H9 (cell line): ENCODE measurements around the gene GPR108. TPM values are rescaled to one million over a fixed set of nuclear protein-coding genes. Genes with fewer than 3 reads are reported as not detected.

Experiments
- DNase-seq: peaks from one replicate; pipeline ENCODE4 v3.0.0-alpha.2; 2017
- H2AFZ ChIP-seq: one replicate; pipeline ENCODE4 v1.6.1; 2013; ENCODE audit warnings: mild to moderate bottlenecking, low read length, control low read depth, moderate library complexity
- H2AK5ac ChIP-seq: 2 replicates; pipeline ENCODE4 v1.6.1; 2013; ENCODE audit warnings: low read length, control low read depth, mixed read lengths; ENCODE audit not compliant: insufficient read length
- H2BK120ac ChIP-seq: one replicate; pipeline ENCODE4 v1.6.1; 2013; ENCODE audit warnings: low read depth, mild to moderate bottlenecking, low read length, control low read depth, inconsistent platforms; ENCODE audit not compliant: poor library complexity, severe bottlenecking
- H2BK12ac ChIP-seq: 2 replicates; pipeline ENCODE4 v1.6.1; 2013; ENCODE audit warnings: low read length, control low read depth, mixed read lengths, low read depth; ENCODE audit not compliant: insufficient read length
- H2BK15ac ChIP-seq: 2 replicates; pipeline ENCODE4 v1.6.1; 2013; ENCODE audit warnings: low read depth, low read length, control low read depth
- H2BK20ac ChIP-seq: one replicate; pipeline ENCODE4 v1.6.1; 2013; ENCODE audit warnings: low read depth, mild to moderate bottlenecking, low read length, control low read depth, inconsistent platforms; ENCODE audit not compliant: poor library complexity, severe bottlenecking
- H2BK5ac ChIP-seq: 2 replicates; pipeline ENCODE4 v1.6.1; 2013; ENCODE audit warnings: low read length, control low read depth, mixed read lengths; ENCODE audit not compliant: insufficient read length
- H3K14ac ChIP-seq: 2 replicates; pipeline ENCODE4 v1.6.1; 2013; ENCODE audit warnings: low read length, control low read depth; ENCODE audit not compliant: insufficient read depth
- H3K18ac ChIP-seq: 2 replicates; pipeline ENCODE4 v1.6.1; 2013; ENCODE audit warnings: low read depth, mild to moderate bottlenecking, mixed read lengths, low read length, control low read depth; ENCODE audit not compliant: insufficient read length
- H3K23ac ChIP-seq: 2 replicates; pipeline ENCODE4 v1.6.1; 2013; ENCODE audit warnings: low read length, control low read depth, mixed read lengths, low read depth; ENCODE audit not compliant: insufficient read length
- H3K23me2 ChIP-seq: 2 replicates; pipeline ENCODE4 v1.6.1; 2013; ENCODE audit warnings: low read depth, mild to moderate bottlenecking, mixed read lengths, low read length, control low read depth; ENCODE audit not compliant: insufficient read length, poor library complexity, severe bottlenecking
- H3K27ac ChIP-seq: 2 replicates; pipeline ENCODE4 v1.5.1; 2013; ENCODE audit warnings: low read length, control low read depth, mixed read lengths, low read depth; ENCODE audit not compliant: insufficient read length
- H3K27me3 ChIP-seq: 2 replicates; pipeline ENCODE4 v1.6.1; 2013; ENCODE audit warnings: low read length, control low read depth, inconsistent platforms; ENCODE audit not compliant: insufficient read depth
- H3K4ac ChIP-seq: 2 replicates; pipeline ENCODE4 v1.6.1; 2013; ENCODE audit warnings: low read depth, mild to moderate bottlenecking, control low read depth, inconsistent platforms, low read length, moderate library complexity
- H3K4me1 ChIP-seq: 2 replicates; pipeline ENCODE4 v1.6.1; 2013; ENCODE audit warnings: low read length, control low read depth, inconsistent platforms; ENCODE audit not compliant: insufficient read depth
- H3K4me2 ChIP-seq: 2 replicates; pipeline ENCODE4 v1.6.1; 2013; ENCODE audit warnings: low read length, control low read depth, mixed read lengths; ENCODE audit not compliant: insufficient read length, insufficient read depth
- H3K56ac ChIP-seq: 2 replicates; pipeline ENCODE4 v1.6.1; 2013; ENCODE audit warnings: low read depth, mild to moderate bottlenecking, mixed read lengths, low read length, control low read depth; ENCODE audit not compliant: insufficient read length
- H3K79me1 ChIP-seq: 2 replicates; pipeline ENCODE4 v1.6.1; 2013; ENCODE audit warnings: low read depth, mild to moderate bottlenecking, moderate library complexity, low read length, control low read depth, inconsistent platforms; ENCODE audit not compliant: insufficient read depth, poor library complexity, severe bottlenecking
- H3K79me2 ChIP-seq: 2 replicates; pipeline ENCODE4 v1.6.1; 2013; ENCODE audit warnings: low read length, control low read depth, inconsistent platforms; ENCODE audit not compliant: insufficient read depth
- H3K9ac ChIP-seq: 2 replicates; pipeline ENCODE4 v1.6.1; 2013; ENCODE audit warnings: low read length, control low read depth, mixed read lengths; ENCODE audit not compliant: insufficient read length; ENCODE audit errors: extremely low read depth
- H3K9me3 ChIP-seq: one replicate; pipeline ENCODE4 v1.6.1; 2013; ENCODE audit warnings: low read depth, low read length, inconsistent platforms; ENCODE audit not compliant: control insufficient read depth
- H3T11ph ChIP-seq: one replicate; pipeline ENCODE4 v1.6.1; 2013; ENCODE audit warnings: mild to moderate bottlenecking, low read length, control low read depth, inconsistent platforms
- H4K20me1 ChIP-seq: one replicate; pipeline ENCODE4 v1.6.1; 2013; ENCODE audit not compliant: control insufficient read depth, insufficient read length, insufficient read depth
- H4K5ac ChIP-seq: 2 replicates; pipeline ENCODE4 v1.6.1; 2013; ENCODE audit warnings: low read depth, mild to moderate bottlenecking, mixed read lengths, low read length, control low read depth; ENCODE audit not compliant: insufficient read length
- H4K8ac ChIP-seq: replicated peaks from 2 replicates; pipeline ENCODE4 v1.6.1; 2013; ENCODE audit warnings: low read length, control low read depth, mixed read lengths, low read depth; ENCODE audit not compliant: insufficient read length
- H4K91ac ChIP-seq: 2 replicates; pipeline ENCODE4 v1.6.1; 2013; ENCODE audit warnings: low read depth, mild to moderate bottlenecking, moderate library complexity, mixed read lengths, low read length, control low read depth; ENCODE audit not compliant: insufficient read length
- H3K27ac Mint-ChIP-seq, 3 experiments: 2 replicates in 2 of 3; 3 replicates in 1 of 3; pipeline ENCODE4 v1.8.0; 2020 to 2021; ENCODE audit warnings: mixed read lengths in 3 of 3, mild to moderate bottlenecking in 1 of 3, moderate library complexity in 1 of 3
- H3K27me3 Mint-ChIP-seq: 2 replicates; pipeline ENCODE4 v1.8.0; 2021; ENCODE audit warnings: low read depth, mild to moderate bottlenecking, moderate library complexity, mixed read lengths
- H3K36me3 Mint-ChIP-seq, 3 experiments: 2 replicates in 2 of 3; 3 replicates in 1 of 3; pipeline ENCODE4 v1.8.0; 2020 to 2021; ENCODE audit warnings: low read depth in 3 of 3, mixed read lengths in 3 of 3; ENCODE audit not compliant: insufficient read depth in 1 of 3
- H3K4me1 Mint-ChIP-seq, 2 experiments: 2 replicates each; pipeline ENCODE4 v1.8.0; 2020; ENCODE audit warnings: mixed read lengths in 2 of 2
- H3K4me3 Mint-ChIP-seq, 2 experiments: 2 replicates in 1 of 2; 3 replicates in 1 of 2; pipeline ENCODE4 v1.8.0; 2020 to 2021; ENCODE audit warnings: mild to moderate bottlenecking in 2 of 2, mixed read lengths in 2 of 2, moderate library complexity in 1 of 2
- H3K9me3 Mint-ChIP-seq, 2 experiments: 2 replicates in 1 of 2; 3 replicates in 1 of 2; pipeline ENCODE4 v1.8.0; 2020; ENCODE audit warnings: mild to moderate bottlenecking in 2 of 2, mixed read lengths in 2 of 2, moderate library complexity in 1 of 2
- WGBS: extraction: QIAGEN DNeasy Blood & Tissue Kit; methylation state at CpG from one replicate; pipeline ENCODE4 v1.1.7; 2013; ENCODE audit warnings: missing lambda C conversion rate, low lambda C conversion rate, mixed read lengths; ENCODE audit not compliant: insufficient read length; ENCODE audit errors: extremely low coverage; 5-methylcytosine and 5-hydroxymethylcytosine counted together
- total RNA-seq: library from RNA; stranded (reverse); gene quantifications from 2 replicates; pipeline ENCODE4 v1.2.1, GENCODE V29; 2021
- TF ChIP-seq, protein P1 (sequence below): fragments of 200-600 bp; sonication (generic); conservative IDR thresholded peaks from 3 replicates; pipeline ENCODE4 v1.8.0; 2021; ENCODE audit warnings: antibody characterized with exemption, mild to moderate bottlenecking

Gene GPR108
- total RNA-seq, 1 experiment from 2014 or later: 38.2 TPM

DNA sequence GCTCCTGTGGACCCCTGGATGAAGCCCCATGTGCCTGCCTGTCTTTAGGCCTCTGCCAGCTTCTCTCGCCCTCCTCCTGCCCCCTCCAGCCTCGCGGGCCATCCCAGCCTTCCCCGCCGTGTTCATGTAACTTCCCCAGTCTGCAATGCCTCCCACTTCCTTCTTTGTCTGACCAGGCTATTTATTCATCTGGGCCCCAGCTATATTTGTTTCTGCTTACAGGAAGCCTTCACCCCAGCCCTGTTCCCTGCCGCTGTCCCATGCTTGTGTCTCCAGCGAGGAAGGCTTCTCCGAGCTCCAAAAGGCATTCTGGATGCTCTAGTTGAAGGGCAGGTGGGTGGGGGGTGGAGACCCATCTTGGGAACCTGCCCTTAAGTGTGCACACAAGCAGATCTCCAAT, 9.0 kb downstream of the GPR108 start:
- no peak for DNase-seq
- Histone ChIP-seq H3K9ac (no peak overlapping the region), H2BK120ac (no peak overlapping the region), H4K8ac (no peak overlapping the region), H2BK20ac (no peak overlapping the region), H3K27me3 (no peaks in the 10 kb centered on the region), H3K23me2 (no peaks in the 10 kb centered on the region), H3K9me3 (no peaks in the 10 kb centered on the region), H2AK5ac (no peak overlapping the region), H3K4ac (no peak overlapping the region), H3K79me1 (no peaks in the 10 kb centered on the region), H3K56ac (no peak overlapping the region), H4K91ac (no peak overlapping the region), H3K4me1 (no peaks in the 10 kb centered on the region; the same call in 1 of the 2 replicates), H2BK15ac (no peak overlapping the region), H3K79me2 (no peaks in the 10 kb centered on the region), H3K27ac (no peak overlapping the region), H2AFZ (no peak overlapping the region), H3K4me2 (no peak overlapping the region), H3K14ac (no peak overlapping the region), H3T11ph (no peak overlapping the region), H2BK12ac (no peak overlapping the region), H4K5ac (no peak overlapping the region), H4K20me1 (peaks cover 2% of the 10 kb centered on the region), H2BK5ac (no peak overlapping the region), H3K23ac (no peak overlapping the region), H3K18ac (no peak overlapping the region)
- Mint-ChIP-seq H3K4me1 (peaks cover 5 to 29% of the 10 kb centered on the region in 2 experiments), H3K9me3 (peaks cover 0 to 2% of the 10 kb centered on the region in 2 experiments; a peak in 1 of 5 replicates), H3K27me3 (no peaks in the 10 kb centered on the region; the same call in 1 of the 2 replicates), H3K36me3 (peaks cover 4 to 13% (median 12%) of the 10 kb centered on the region in 3 experiments; a peak in 6 of 7 replicates), H3K27ac (peak overlapping the region; percentile 39 to 82 (median 70); a peak in 3 of 7 replicates), H3K4me3 (no peak overlapping the region)
- no CpG with 5 or more reads among the region's 8 CpGs for WGBS
- TF ChIP-seq, protein P1, sequence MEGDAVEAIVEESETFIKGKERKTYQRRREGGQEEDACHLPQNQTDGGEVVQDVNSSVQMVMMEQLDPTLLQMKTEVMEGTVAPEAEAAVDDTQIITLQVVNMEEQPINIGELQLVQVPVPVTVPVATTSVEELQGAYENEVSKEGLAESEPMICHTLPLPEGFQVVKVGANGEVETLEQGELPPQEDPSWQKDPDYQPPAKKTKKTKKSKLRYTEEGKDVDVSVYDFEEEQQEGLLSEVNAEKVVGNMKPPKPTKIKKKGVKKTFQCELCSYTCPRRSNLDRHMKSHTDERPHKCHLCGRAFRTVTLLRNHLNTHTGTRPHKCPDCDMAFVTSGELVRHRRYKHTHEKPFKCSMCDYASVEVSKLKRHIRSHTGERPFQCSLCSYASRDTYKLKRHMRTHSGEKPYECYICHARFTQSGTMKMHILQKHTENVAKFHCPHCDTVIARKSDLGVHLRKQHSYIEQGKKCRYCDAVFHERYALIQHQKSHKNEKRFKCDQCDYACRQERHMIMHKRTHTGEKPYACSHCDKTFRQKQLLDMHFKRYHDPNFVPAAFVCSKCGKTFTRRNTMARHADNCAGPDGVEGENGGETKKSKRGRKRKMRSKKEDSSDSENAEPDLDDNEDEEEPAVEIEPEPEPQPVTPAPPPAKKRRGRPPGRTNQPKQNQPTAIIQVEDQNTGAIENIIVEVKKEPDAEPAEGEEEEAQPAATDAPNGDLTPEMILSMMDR: no peak
